Stimulated activated CD4-positive, alpha-beta T cell treated with anti-CD3 and anti-CD28 coated beads, Interleukin-1b, Interleukin-23, amount 100 ng/mL, for 4 hours (primary cell): ENCODE measurements around the gene C22orf23.

Experiments
- DNase-seq, 2 donors: peaks; one replicate each; pipeline ENCODE4 v3.0.0-alpha.2; 2020; ENCODE audit warnings: low read depth in 2 of 2

Gene C22orf23

DNA sequence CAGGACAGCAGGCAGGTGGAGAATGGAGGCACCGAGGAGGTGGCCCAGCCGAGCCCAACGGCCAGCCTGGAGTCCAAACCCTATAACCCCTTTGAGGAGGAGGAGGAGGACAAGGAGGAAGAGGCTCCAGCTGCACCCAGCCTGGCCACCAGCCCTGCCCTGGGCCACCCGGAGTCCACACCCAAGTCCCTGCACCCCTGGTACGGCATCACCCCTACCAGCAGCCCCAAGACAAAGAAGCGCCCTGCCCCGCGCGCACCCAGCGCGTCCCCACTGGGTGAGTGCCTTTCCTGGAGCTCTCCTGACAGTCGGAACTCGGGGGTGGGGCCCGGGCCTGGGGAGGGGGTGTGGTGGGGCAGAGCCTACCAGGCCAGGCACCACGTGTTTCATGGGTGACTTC, 27.6 kb downstream of the C22orf23 start:
- DNase-seq: no peak

DNA sequence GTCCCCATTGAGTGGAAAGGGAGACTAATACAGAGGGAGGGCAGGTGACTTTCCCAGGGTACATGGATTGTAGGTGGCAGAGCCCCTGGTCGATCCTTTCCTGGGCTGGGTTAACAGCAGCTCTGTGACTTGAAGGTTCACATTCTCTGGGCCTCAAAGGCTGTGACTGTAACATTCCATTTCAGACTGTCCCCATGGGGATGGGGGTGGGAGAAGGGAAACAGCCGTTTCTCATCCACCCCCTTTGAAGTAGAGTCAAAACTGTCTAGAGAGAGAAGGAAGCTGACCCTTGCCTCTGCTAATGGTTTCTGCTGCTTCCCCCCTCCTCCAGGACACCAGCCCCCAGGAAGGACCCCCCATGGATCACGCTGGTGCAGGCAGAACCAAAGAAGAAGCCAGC, 28.1 kb downstream of the C22orf23 start:
- DNase-seq: no peak

DNA sequence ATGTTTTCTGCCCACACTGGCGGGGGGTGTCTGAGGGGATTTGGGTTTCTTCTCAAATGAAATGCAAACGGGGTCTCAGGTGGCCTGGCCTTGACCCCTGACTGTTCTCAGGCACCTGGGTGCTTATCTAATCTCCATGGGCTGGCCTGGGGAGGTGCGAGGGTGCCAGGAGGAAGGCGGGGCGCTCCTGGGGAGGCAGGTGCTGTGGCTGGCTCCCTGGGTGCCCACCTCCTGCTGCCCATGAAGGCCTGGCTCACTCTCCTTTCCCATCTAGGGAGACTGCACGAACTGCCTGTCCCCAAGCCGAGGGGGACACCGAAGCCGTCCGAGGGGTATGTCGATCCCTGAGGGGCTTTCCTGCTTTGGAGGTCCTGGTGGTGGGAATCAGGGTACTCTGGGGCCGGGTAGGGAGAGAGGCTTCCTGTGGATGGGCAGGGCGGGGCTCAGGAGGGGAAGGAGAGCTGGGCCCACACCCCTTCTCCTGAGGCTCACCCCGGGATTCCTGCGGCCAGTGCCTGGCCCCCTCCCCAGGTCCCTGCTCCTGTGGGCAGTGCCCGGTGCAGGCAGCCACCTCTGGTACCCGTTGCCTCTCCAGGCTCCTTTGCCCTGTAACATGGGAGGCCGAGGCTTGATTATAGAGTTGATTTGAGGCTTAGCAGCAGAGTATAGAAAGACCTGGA, 28.9 kb downstream of the C22orf23 start:
- DNase-seq: no peak

DNA sequence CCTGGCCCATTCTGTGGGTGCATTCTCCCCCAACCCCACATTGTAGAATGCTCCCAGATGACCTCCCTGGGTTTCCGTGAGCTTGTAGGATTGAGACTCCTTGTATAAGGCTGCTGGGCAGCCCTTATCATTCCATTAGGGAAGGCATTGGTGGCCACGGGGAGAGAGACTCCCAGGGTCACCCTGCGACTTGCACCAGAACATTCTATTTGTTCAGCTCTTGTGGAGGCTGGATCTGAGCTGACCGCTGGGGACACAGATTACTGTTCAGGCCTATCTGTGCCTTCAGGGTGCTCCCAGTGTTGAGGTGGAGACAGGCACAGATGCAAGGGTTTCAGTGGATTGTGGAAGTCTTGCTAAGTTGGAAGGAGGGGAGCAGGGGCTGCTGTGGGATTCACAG, 29.5 kb downstream of the C22orf23 start:
- DNase-seq: no peak

DNA sequence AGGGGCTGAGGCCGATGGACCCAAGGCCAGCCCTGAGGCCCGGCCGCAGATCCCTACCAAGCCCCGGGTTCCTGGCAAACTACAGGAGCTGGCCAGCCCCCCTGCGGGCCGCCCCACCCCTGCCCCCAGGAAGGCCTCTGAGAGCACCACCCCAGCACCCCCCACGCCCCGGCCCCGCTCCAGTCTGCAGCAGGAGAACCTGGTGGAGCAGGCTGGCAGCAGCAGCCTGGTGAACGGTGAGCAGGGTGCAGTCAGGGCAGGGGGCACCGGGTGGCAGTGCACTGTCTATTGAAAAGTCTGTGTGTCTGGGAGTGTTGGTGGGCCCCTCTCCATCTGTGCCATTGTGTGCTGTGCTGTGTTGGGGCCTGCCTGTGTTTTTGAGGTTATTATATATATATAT, 31.2 kb downstream of the C22orf23 start:
- DNase-seq: no peak

DNA sequence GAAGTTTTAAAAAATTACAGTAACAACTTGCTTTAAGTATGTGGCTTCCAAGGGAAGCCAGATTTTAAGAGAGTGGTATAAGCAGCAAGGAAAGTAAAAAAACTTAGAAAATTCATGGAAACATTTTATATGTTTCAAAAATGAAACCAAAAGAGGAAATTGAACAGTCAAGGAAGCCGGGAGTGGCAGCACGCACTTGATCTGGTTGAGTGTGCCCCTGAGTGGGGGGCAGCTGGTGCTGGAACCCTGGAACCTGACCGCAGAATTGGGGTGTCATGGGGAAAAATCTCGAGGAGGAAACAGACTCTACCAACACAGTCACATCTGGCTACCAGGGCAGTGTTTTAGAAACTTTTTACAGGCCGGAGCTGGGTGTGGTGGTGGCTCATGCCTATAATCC, 33.3 kb downstream of the C22orf23 start:
- no peak for DNase-seq

DNA sequence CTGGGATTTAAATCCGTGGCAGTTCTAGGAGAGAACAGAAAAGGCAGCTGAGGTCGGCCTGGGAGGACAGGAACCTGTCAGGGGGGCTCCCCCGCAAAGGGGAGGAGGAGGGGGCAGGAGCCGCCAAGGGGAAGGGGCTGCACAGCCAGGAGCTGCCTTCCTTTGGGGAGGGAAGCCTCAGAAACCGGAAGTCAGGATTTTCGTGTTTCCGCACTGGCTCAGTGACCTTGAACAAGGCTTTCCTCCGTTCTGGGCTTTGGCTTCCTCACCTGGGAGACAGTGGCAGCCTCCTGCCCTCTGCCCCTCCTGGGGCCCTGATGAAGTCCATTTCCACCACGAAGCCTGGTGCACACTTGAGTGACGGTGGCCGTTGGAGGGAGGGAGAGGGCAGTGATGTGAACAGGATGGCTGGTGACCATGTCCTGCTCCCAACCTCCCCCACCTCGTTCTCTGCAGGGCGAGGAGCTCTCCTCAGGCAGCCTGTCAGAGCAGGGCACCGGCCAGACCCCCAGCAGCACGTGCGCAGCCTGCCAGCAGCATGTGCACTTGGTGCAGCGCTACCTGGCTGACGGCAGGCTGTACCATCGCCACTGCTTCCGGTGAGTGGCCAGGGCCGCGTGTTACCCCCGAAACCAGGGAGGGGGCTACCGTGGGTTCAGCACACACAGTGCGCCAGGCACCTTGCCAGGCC, 34.7 kb downstream of the C22orf23 start:
- no peak for DNase-seq

DNA sequence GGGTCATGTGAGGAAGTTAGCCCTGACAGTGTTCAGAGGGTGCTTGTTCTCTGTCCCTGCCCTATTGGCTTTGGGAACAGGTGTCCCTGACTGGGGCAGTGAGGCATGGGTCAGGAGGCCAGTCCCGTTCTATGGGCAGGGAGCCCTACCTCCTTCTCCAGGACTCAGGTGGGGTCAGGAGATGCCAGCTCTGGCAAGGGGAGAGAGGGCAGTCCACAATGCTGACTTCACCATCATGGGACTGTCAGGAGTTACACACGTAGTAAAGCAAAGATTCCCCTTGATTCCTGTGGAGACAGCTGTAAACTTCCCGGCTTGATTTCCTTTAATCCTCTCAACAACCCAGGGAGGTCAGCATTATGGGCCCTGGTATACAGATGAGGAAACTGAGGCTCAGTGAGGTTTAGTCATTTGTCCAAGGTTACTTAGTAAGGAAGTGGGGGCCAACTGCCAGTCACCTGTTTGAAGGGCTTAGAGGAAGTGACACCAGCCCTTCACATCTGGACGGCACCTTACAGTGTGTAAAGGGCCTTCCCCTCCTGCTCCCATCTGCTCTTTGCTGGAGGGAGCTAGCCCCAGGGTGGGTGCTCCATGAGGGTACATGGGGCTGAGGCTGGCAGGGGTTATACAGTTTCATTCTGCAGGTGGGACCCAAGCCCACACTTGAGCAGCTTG, 35.4 kb downstream of the C22orf23 start:
- DNase-seq: no peak

DNA sequence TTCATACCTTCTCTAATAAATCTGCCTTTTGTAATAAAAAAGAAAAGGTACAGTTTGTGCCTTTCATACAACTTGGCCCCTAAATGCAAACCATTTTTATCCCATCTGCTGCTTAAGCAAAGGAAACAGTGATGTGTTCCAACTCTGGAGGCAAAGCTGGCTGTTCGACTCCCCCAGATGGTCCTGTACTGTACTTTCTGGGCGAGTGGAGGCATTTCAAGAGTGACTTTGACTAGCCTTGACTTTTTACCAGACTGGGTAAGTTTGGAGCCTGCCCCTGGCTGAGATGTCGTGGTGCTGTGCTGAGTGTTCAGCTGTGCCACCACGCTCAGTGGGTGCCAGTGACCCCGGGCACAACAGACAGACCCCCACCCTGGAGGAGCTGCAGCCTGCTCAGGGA, 37.1 kb downstream of the C22orf23 start:
- DNase-seq: no peak

DNA sequence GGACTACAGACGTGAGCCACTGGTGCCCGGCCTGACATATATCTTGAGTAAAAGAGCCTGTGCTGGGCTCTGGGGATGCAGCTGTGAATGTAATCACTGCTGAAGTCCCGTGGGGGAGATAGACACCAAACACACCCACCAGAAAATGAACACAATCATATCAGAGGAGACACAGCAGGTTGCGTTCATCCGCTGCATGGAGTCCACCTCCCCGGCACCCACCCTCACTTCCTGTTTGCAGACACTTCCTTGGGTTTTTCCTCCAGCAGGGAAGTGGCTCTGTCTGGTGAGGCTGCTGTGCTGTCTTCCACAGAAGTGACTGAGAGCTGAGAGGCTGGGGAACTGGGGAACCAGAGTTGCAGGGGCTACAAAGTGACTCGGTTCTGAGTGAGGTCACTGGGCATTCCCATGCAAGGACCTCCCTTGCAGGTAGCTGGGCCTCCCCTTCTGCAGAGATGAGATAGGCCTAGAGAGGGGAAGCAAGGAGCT, 40.1 kb downstream of the C22orf23 start:
- no peak for DNase-seq

DNA sequence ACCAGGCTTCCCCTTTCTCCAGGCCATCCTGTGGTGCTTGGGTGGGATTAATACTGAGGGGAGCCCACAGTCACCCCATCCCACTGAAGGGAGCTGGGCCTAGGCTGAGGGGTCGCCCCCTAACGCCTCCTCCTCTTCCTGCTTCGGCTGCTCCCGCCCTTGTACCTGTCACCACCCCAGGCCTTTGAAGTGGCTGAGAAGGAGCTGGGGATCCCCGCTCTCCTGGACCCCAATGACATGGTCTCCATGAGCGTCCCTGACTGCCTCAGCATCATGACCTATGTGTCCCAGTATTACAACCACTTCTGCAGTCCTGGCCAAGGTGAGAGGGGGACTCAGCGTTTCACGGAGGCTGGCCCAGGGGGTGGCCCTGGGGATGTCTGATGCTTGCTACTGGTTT, 41.2 kb downstream of the C22orf23 start:
- DNase-seq: no peak

DNA sequence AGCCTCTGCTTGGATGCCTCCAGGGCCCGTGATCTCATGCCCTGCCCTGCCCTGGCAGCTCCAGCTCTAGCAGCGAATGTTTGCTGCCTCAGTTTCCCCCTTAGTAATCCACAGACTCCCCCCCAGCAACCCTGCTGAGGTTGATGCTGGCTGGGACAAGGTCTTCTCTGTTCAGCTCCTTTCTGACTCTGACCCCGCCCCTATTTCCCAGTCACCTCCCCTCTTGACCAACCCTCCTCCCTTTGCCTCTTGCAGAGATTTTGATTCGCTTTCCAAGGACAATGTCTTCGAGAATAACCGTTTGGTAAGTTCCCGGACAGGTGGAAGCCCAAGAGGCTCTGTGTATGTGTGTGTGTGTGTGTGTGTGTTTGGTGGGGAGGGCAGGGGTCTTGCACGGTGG, 41.7 kb downstream of the C22orf23 start:
- no peak for DNase-seq

DNA sequence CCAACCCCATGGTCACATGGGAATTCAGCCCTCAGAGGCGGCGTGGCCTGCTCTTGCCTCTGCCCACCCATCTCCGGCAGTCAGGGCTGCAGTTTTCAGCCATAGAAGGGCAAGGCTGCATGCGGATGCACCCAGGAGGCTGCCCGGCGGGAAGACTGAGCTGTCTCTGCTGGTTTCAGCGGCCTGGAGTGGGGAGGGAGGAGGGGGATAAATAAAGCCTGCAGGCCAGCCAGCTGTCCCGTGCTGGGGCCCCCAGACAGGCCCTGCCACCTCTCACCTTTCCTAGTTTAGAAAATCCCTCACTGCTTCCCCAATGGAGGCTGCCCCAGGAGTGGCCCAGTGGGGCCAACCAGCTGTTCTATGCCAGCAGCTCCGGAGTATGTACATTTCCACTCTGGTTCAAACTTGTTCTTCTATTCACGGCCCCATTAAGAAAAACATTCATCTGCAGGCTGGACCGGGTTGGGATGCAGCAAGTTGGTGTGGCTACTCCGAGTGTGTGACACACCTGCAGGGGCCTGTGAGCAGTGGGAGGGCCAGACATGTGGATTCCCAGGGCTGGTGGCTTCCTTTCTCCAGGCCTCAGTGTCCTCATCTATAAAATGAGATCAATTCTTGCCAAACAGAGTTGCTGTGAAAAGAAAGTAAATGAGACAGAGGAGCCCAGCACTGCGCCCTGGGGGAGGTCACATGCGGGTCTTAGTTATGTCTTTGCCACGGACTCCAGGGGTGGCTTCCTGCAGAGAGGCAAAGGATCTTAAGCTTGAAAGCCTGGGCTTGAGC, 42.3 kb downstream of the C22orf23 start:
- no peak for DNase-seq

DNA sequence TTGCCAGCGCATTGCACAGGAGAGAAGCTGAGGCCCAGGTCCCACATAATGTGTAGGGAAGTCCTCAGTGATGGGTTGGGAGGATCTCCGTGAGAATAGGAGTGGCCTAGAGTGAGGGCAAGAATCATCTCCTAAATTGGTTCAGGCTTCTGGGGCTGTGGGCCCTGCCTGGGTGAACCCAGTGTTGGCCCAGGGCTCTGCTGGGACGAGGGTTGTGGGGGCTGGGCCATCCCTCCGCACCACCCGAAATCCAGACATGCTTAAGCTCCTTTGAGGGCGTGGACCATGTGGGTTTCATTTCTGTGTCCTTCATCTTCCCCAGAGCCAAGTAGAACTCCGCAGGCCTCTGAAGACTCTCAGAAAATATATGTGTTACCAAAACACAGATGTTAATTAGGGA, 43.6 kb downstream of the C22orf23 start:
- no peak for DNase-seq

DNA sequence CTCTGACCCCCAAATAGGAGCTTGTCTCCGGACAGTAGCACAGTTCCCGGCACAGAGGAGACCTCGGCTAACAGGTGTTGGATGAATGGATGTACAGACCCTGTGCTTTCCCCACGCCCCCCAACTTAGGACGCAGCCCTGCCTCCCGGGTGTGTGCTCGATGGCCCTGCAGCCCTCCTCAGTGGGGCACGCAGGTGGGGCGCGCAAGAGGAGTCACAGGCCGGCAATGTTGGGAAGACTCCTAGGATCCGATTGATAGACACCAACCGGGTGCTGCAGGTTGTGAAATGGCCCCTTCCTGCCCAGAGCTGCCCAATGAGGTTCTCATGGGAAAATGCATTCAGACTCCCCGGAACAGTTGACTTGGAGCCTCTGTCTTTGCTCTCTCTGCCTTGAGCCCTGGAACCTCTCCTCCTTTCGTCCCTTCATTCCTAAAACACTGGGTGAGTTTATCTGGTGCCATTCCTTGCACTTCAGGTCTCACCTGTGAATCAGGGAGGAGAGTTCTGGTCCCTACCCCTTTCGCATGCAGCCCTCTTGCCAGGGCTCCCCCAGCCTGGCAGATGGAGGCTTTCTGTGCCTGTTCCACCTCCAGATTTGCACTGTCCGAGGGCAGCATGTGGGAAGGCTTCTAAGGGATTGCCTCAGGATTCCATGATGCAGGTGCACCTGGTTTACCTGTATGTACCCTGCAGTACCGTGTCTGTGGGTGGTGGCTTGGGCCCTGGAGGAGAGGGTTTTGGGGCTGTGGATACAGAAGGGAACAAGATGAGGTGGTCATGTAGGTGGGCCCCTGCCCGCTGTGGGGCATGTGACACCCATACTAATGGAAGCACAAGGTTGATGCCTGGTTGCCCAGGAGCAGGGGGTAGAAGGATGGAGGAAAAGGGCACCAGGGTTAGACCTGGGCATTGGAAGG, 46.1 kb downstream of the C22orf23 start:
- DNase-seq: no peak

DNA sequence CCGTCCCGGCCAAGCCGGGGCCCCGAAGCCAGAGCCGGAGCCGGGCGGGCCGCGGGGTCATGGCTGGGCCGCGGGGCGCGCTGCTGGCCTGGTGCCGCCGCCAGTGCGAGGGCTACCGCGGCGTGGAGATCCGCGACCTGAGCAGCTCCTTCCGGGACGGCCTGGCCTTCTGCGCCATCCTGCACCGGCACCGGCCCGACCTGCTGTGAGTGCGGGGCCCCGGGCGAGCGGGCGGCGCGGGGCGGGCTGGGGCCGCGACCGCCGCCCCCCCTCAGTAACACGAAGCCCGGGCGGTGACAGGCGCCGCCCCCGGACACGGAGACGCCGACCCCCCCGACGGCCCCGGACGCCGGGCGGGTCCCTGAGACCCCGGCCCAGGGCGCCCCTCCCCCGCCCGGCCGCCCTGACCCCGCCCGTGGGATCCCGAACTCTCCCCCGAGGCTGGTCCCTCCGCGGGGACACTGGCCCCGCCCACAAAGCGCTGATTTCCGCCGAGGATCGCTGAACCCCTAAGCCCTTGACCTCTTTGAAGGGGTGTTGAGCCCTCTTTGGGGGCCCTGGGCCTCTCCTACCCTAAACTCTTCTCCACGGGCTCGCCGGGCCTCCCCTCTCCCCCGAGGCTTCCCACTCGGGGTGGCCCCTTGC, 46.9 kb downstream of the C22orf23 start:
- DNase-seq: peak in 1 of 2 donors; percentile 21

DNA sequence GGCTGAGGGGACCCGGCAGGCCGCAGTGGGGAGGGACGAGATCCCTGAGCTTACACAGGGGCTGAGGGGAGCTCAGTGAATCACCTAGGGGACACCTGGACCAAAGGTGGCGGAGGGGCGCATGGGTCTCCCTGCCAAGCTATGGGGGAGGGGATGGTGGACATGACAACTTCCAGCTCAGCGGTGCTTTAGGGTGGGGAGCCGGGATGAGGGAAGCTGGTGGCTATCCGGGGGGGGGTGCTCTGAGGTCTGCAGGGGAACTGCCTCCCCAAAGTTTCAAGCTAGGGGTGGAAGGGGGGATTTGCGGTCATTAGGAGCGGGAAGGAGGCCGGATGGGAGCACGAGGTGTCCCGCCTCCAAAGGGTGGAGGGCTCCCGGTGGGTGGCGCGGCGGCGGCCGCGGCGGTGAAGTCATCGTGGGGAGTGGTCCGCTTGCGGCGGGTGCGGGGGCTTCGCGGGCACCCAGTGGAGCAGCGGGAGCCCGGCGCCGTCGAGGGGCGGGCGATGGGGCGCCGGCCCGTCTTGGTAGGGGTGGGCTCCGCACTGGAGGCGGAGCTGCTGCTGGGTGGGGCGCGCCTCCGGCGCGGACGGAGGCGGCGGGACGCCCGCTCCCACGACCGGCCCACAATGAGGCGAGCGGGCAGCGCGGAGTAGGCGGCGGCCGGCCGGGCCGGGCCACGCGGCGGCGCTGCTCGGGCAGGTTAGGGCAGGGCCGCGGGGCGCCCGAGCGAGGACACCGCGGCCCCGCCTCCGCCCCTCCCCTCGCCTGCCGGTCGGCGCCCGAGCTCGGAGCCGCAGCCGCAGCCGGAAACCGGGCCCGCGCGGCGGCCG, 47.7 kb downstream of the C22orf23 start, which contains the start of gene MICALL1:
Gene MICALL1 (plus strand): TSS at position 764 of the 830 bp plus-strand sequence. CDS start 126 bp downstream, outside the sequence.
- peak; percentile 30 to 63 for DNase-seq

DNA sequence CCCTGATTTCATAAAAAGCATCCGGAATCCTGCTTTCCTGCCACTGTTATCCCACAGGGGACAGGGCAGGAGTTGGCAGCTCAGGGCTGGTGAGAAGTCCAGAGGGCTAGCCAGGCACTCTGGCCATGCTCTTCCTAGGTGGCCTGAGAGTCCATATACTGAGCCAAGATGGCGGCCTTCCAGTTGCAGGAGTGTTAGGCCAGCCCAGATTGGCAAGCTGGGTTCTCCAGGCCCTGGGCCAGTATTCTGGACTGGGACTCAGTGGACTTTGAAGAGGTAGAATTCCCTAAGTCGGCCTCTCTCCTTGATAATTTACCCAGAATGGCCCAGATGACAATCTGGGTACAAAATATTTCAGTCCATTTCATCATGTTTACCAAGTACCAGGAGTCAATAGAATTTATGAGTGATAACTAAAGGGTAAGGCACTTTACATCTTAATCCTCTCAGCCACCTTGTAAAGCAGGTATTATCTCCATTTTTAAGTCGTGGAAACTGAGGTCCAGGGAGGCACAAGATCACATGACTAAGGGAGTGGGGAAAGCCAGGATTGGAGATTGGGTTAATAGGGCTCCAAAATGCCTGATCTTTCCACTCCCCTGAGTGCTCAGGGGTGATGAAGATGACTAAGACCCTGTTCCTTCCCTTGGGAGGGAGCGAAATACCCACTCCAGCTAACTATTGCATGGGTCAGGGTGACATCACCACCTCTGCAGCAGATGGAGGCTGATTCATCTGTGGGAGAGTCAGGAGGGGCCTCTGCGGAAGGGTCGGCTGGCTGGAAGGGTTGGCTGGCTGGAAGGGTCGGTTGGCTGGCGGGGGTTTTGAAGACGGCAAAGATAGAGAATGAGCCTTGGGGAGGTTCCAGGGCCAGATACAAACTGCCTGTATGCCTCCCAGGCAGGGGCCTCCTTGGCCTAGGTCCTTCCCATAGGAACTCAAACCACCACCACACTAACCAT, 48.5 kb downstream of the C22orf23 start:
- no peak for DNase-seq
